CD4-positive, CD25-positive, alpha-beta regulatory T cell (primary cell): ENCODE data around the gene SLC9A3. TPM values are rescaled to one million over a fixed set of nuclear protein-coding genes. Genes with fewer than 3 reads are reported as not detected.

ENCODE experiments used
- ATAC-seq, 2 donors: fragments of 150-1000 bp; cut with Tn5 transposase; one replicate each; pipeline ENCODE4 v1.10.0; 2021; ENCODE audit warnings: low read depth in 2 of 2, moderate number of reproducible peaks in 2 of 2, moderate library complexity in 1 of 2
- DNase-seq, 3 donors: peaks; one replicate each; pipeline versions ENCODE4 v3.0.0 to v3.0.0-alpha.2; 2012 to 2022; ENCODE audit warnings: mixed read lengths in 1 of 3
- H3K27ac ChIP-seq: one replicate; pipeline ENCODE4 v1.7.0; 2013; ENCODE audit warnings: mild to moderate bottlenecking, low read length; ENCODE audit not compliant: insufficient read depth, poor library complexity, severe bottlenecking
- H3K27me3 ChIP-seq: one replicate; pipeline ENCODE4 v1.7.0; 2013; ENCODE audit warnings: low read length; ENCODE audit not compliant: control insufficient read depth, insufficient read depth
- H3K36me3 ChIP-seq: one replicate; pipeline ENCODE4 v1.7.0; 2013; ENCODE audit warnings: mild to moderate bottlenecking, low read length, moderate library complexity; ENCODE audit not compliant: control insufficient read depth, insufficient read depth
- H3K4me1 ChIP-seq: 2 replicates; pipeline ENCODE4 v1.7.0; 2013; ENCODE audit warnings: mild to moderate bottlenecking, low read length; ENCODE audit not compliant: insufficient read depth, control insufficient read depth, poor library complexity, severe bottlenecking
- H3K4me3 ChIP-seq: one replicate; pipeline ENCODE4 v1.7.0; 2013; ENCODE audit warnings: low read depth, mild to moderate bottlenecking, low read length, moderate library complexity
- H3K9me3 ChIP-seq, 2 experiments: 1 replicate in 1 of 2; 2 replicates in 1 of 2; pipeline ENCODE4 v1.7.0; 2013; ENCODE audit warnings: low read length in 2 of 2, mild to moderate bottlenecking in 1 of 2, moderate library complexity in 1 of 2; ENCODE audit not compliant: control insufficient read depth in 2 of 2
- H3K27ac Mint-ChIP-seq, 3 donors: one replicate each; pipeline ENCODE4 v1.8.0; 2020 to 2022; ENCODE audit warnings: mild to moderate bottlenecking in 3 of 3, mixed read lengths in 3 of 3, moderate library complexity in 2 of 3
- H3K27me3 Mint-ChIP-seq: one replicate; pipeline ENCODE4 v1.8.0; 2022; ENCODE audit warnings: mild to moderate bottlenecking, mixed read lengths
- H3K36me3 Mint-ChIP-seq: one replicate; pipeline ENCODE4 v1.8.0; 2020; ENCODE audit warnings: mixed read lengths
- H3K4me1 Mint-ChIP-seq, 4 donors: one replicate each; pipeline ENCODE4 v1.8.0; 2020 to 2022; ENCODE audit warnings: mixed read lengths in 4 of 4, mild to moderate bottlenecking in 1 of 4
- H3K4me3 Mint-ChIP-seq, 4 donors: one replicate each; pipeline ENCODE4 v1.8.0; 2020 to 2022; ENCODE audit warnings: mild to moderate bottlenecking in 4 of 4, mixed read lengths in 4 of 4, moderate library complexity in 3 of 4
- H3K9me3 Mint-ChIP-seq, 7 donors: one replicate each; pipeline ENCODE4 v1.8.0; 2020 to 2022; ENCODE audit warnings: mixed read lengths in 7 of 7, mild to moderate bottlenecking in 3 of 7, moderate library complexity in 2 of 7
- polyA plus RNA-seq, 4 donors: library from polyadenylated mRNA; unstranded; fragments of 300-500 nt; fragmentation: Illumina TruSeq; gene quantifications; one replicate each; pipeline ENCODE4 v1.2.3, GENCODE V29; 2021
- total RNA-seq: library from RNA; stranded (reverse); gene quantifications from one replicate; pipeline ENCODE4 v1.2.3, GENCODE V29; 2022

The SLC9A3 gene
- total and polyA plus RNA-seq, 5 donors from 2014 or later, result 2.0 to 3.1 (median 2.8) TPM

- no peak for ATAC-seq
- no peaks in the 10 kb centered on the region for H3K9me3 ChIP-seq
- no peaks in the 10 kb centered on the region for H3K36me3 Mint-ChIP-seq
- H3K4me1 ChIP-seq, result peaks cover 17% of the 10 kb centered on the region
- H3K36me3 ChIP-seq, result no peaks in the 10 kb centered on the region
- no peaks in the 10 kb centered on the region for H3K27me3 ChIP-seq
- peaks cover 13% of the 10 kb centered on the region for H3K27me3 Mint-ChIP-seq
- peak overlapping the region in 1 of 4 donors; percentile 1 for H3K4me3 Mint-ChIP-seq
- DNase-seq, result no peak
- peak overlapping the region in 1 of 3 donors; percentile 56 for H3K27ac Mint-ChIP-seq
- H3K4me1 Mint-ChIP-seq, result peaks cover 0 to 10% (median 2%) of the 10 kb centered on the region in 4 donors
- H3K27ac ChIP-seq, result no peak overlapping the region
- H3K4me3 ChIP-seq, result no peak overlapping the region
- no peaks in the 10 kb centered on the region for H3K9me3 Mint-ChIP-seq
These were observed 38.9 kb downstream of the SLC9A3 start for GRCh38 chr5:485113-485945.

- H3K27ac Mint-ChIP-seq, result no peak overlapping the region
- no peak for DNase-seq
- no peaks in the 10 kb centered on the region for H3K9me3 Mint-ChIP-seq
- ATAC-seq, result no peak
- H3K4me1 Mint-ChIP-seq, result peaks cover 0 to 10% (median 2%) of the 10 kb centered on the region in 4 donors
- peaks cover 13% of the 10 kb centered on the region for H3K27me3 Mint-ChIP-seq
- no peak overlapping the region for H3K4me3 Mint-ChIP-seq
- no peaks in the 10 kb centered on the region for H3K9me3 ChIP-seq
- no peak overlapping the region for H3K27ac ChIP-seq
- no peaks in the 10 kb centered on the region for H3K36me3 ChIP-seq
- H3K36me3 Mint-ChIP-seq, result no peaks in the 10 kb centered on the region
- H3K4me3 ChIP-seq, result no peak overlapping the region
- H3K4me1 ChIP-seq, result peaks cover 17% of the 10 kb centered on the region
- no peaks in the 10 kb centered on the region for H3K27me3 ChIP-seq
These were observed 39.7 kb downstream of the SLC9A3 start for GRCh38 chr5:484556-484955.

GRCh38 chr5:483434-484140 is 40.7 kb downstream of the SLC9A3 start:
- Mint-ChIP-seq H3K4me1 (peaks cover 0 to 10% (median 2%) of the 10 kb centered on the region in 4 donors), H3K27ac (no peak overlapping the region), H3K36me3 (no peaks in the 10 kb centered on the region), H3K27me3 (peaks cover 13% of the 10 kb centered on the region), H3K4me3 (no peak overlapping the region), H3K9me3 (no peaks in the 10 kb centered on the region)
- H3K4me3 ChIP-seq, result no peak overlapping the region
- no peaks in the 10 kb centered on the region for H3K36me3 ChIP-seq
- ATAC-seq, result no peak
- H3K9me3 ChIP-seq, result no peaks in the 10 kb centered on the region
- no peak for DNase-seq
- H3K27me3 ChIP-seq, result no peaks in the 10 kb centered on the region
- no peak overlapping the region for H3K27ac ChIP-seq
- peaks cover 17% of the 10 kb centered on the region for H3K4me1 ChIP-seq

- no peak overlapping the region for H3K27ac Mint-ChIP-seq
- ATAC-seq, result no peak
These were observed 41.2 kb downstream of the SLC9A3 start for GRCh38 chr5:483011-483410.

GRCh38 chr5:482506-482905 is 41.7 kb downstream of the SLC9A3 start:
- Mint-ChIP-seq H3K9me3 (no peaks in the 10 kb centered on the region), H3K4me3 (no peak overlapping the region), H3K27me3 (peaks cover 16% of the 10 kb centered on the region), H3K36me3 (no peaks in the 10 kb centered on the region), H3K27ac (no peak overlapping the region), H3K4me1 (peaks cover 0 to 10% (median 2%) of the 10 kb centered on the region in 4 donors)
- no peaks in the 10 kb centered on the region for H3K36me3 ChIP-seq
- ATAC-seq (no peak), DNase-seq (no peak)
- no peaks in the 10 kb centered on the region for H3K9me3 ChIP-seq
- H3K27ac ChIP-seq, result no peak overlapping the region
- H3K4me1 ChIP-seq, result peaks cover 17% of the 10 kb centered on the region
- no peak overlapping the region for H3K4me3 ChIP-seq
- H3K27me3 ChIP-seq, result no peaks in the 10 kb centered on the region

More at GRCh38 chr5:483011-483410, 41.2 kb downstream of the SLC9A3 start:
- H3K4me3 Mint-ChIP-seq, result no peak overlapping the region
- H3K9me3 Mint-ChIP-seq, result no peaks in the 10 kb centered on the region
- no peaks in the 10 kb centered on the region for H3K27me3 ChIP-seq
- H3K9me3 ChIP-seq, result no peaks in the 10 kb centered on the region
- H3K27ac ChIP-seq, result no peak overlapping the region
- peaks cover 0 to 10% (median 2%) of the 10 kb centered on the region in 4 donors for H3K4me1 Mint-ChIP-seq
- peaks cover 17% of the 10 kb centered on the region for H3K4me1 ChIP-seq
- H3K36me3 Mint-ChIP-seq, result no peaks in the 10 kb centered on the region
- no peaks in the 10 kb centered on the region for H3K36me3 ChIP-seq
- peaks cover 13% of the 10 kb centered on the region for H3K27me3 Mint-ChIP-seq
- DNase-seq, result no peak
- H3K4me3 ChIP-seq, result no peak overlapping the region

GRCh38 chr5:482021-482420 is 42.2 kb downstream of the SLC9A3 start:
- peaks cover 0 to 10% (median 2%) of the 10 kb centered on the region in 4 donors for H3K4me1 Mint-ChIP-seq
- no peak overlapping the region for H3K27ac ChIP-seq
- no peaks in the 10 kb centered on the region for H3K36me3 Mint-ChIP-seq
- no peak for DNase-seq
- ATAC-seq, result no peak
- no peak overlapping the region for H3K4me3 Mint-ChIP-seq
- H3K27me3 Mint-ChIP-seq, result peaks cover 19% of the 10 kb centered on the region
- H3K4me1 ChIP-seq, result peaks cover 17% of the 10 kb centered on the region
- no peaks in the 10 kb centered on the region for H3K9me3 Mint-ChIP-seq
- H3K4me3 ChIP-seq, result no peak overlapping the region
- H3K27me3 ChIP-seq, result no peaks in the 10 kb centered on the region
- H3K27ac Mint-ChIP-seq, result no peak overlapping the region
- H3K36me3 ChIP-seq, result no peaks in the 10 kb centered on the region
- H3K9me3 ChIP-seq, result no peaks in the 10 kb centered on the region

- H3K9me3 ChIP-seq, result no peaks in the 10 kb centered on the region
- Mint-ChIP-seq H3K4me1 (peaks cover 0 to 9% (median 2%) of the 10 kb centered on the region in 4 donors), H3K36me3 (no peaks in the 10 kb centered on the region), H3K4me3 (no peak overlapping the region), H3K27ac (no peak overlapping the region), H3K9me3 (no peaks in the 10 kb centered on the region), H3K27me3 (peaks cover 19% of the 10 kb centered on the region)
- no peak overlapping the region for H3K27ac ChIP-seq
- H3K4me3 ChIP-seq, result no peak overlapping the region
- no peak for DNase-seq
- no peak for ATAC-seq
- H3K27me3 ChIP-seq, result no peaks in the 10 kb centered on the region
- H3K36me3 ChIP-seq, result no peaks in the 10 kb centered on the region
- H3K4me1 ChIP-seq, result peaks cover 17% of the 10 kb centered on the region
These were observed 42.9 kb downstream of the SLC9A3 start for GRCh38 chr5:481347-481746.
